Renal cortical epithelial cell (primary cell): ENCODE data around the gene GPR101. TPM values are rescaled to one million over a fixed set of nuclear protein-coding genes. Genes with fewer than 3 reads are reported as not detected.
"Not testable (repeated sequence)": the region's sequence is repeated elsewhere in the genome, so short reads cannot be mapped to it uniquely, and the experiment has no call there.

ENCODE experiments used
- DNase-seq: peaks from one replicate; pipeline ENCODE4 v3.0.0-alpha.2; 2011; ENCODE audit warnings: low read depth
- total RNA-seq: library from RNA; depleted of rRNA; stranded (reverse); fragments of >200 nt; gene quantifications from 2 replicates; pipeline ENCODE4 v1.2.3, GENCODE V29; 2014

GPR101 gene
- total RNA-seq, 1 donor from 2014 or later, result not detected

GRCh38 chrX:137028699-137029098, 5.1 kb downstream of the GPR101 start:
- DNase-seq, result no peak

GRCh38 chrX:137025930-137026329, 7.9 kb downstream of the GPR101 start:
- DNase-seq, result no peak

GRCh38 chrX:137000236-137000635, 33.6 kb downstream of the GPR101 start:
- not testable (repeated sequence) for DNase-seq

- no peak for DNase-seq
Observed at GRCh38 chrX:136999024-136999423, 34.8 kb downstream of the GPR101 start.

Other genes starting within 250 kb of the GPR101 start
- gene RBMX, start 153.3 kb downstream of the GPR101 start, total RNA-seq, result 193 and 202 TPM in 2 replicates